HepG2 (cell line): ENCODE measurements around the gene MYLK3. TPM values are rescaled to one million over a fixed set of nuclear protein-coding genes. Genes with fewer than 3 reads are reported as not detected.

ENCODE experiments used
- BCL6 ChIP-seq: IDR thresholded peaks from 2 replicates; pipeline ENCODE4 v1.6.1; 2016; ENCODE audit warnings: missing genetic modification reagents, missing compliant biosample characterization
- BRD4 ChIP-seq: sonication (generic); formaldehyde crosslinking; IDR thresholded peaks from 2 replicates; pipeline ENCODE4 v1.4.0; 2020; ENCODE audit warnings: missing genetic modification reagents
- CAMTA2 ChIP-seq: sonication (generic); formaldehyde crosslinking; IDR thresholded peaks from 2 replicates; pipeline ENCODE4 v1.4.0; 2020; ENCODE audit warnings: mild to moderate bottlenecking, missing genetic modification reagents, borderline replicate concordance
- CHCHD3 ChIP-seq: sonication (generic); formaldehyde crosslinking; IDR thresholded peaks from 2 replicates; pipeline ENCODE4 v1.8.0; 2022; ENCODE audit warnings: mild to moderate bottlenecking, missing genetic modification reagents, moderate library complexity
- EED ChIP-seq: sonication (generic); formaldehyde crosslinking; IDR thresholded peaks from 2 replicates; pipeline ENCODE4 v1.5.0; 2020; ENCODE audit warnings: mild to moderate bottlenecking, missing genetic modification reagents
- HNRNPK ChIP-seq: fragments of 200-400 bp; formaldehyde crosslinking; IDR thresholded peaks from 2 replicates; pipeline ENCODE4 v1.6.1; 2018; ENCODE audit warnings: low read length, low read depth, moderate library complexity, mild to moderate bottlenecking; ENCODE audit not compliant: poor library complexity, severe bottlenecking
- KDM5B ChIP-seq: sonication (generic); formaldehyde crosslinking; IDR thresholded peaks from 2 replicates; pipeline ENCODE4 v1.4.0; 2020; ENCODE audit warnings: missing genetic modification reagents, mild to moderate bottlenecking, borderline replicate concordance
- NFIB ChIP-seq: sonication (generic); formaldehyde crosslinking; IDR thresholded peaks from 2 replicates; pipeline ENCODE4 v1.9.0; 2021; ENCODE audit warnings: missing genetic modification reagents, mild to moderate bottlenecking, borderline replicate concordance
- SMC3 ChIP-seq: IDR thresholded peaks from 2 replicates; pipeline ENCODE4 v1.6.1; 2011; ENCODE audit warnings: low read length, improper control_type of control experiment
- TBX2 ChIP-seq: sonication (generic); formaldehyde crosslinking; IDR thresholded peaks from 2 replicates; pipeline ENCODE4 v1.5.0; 2020; ENCODE audit warnings: missing genetic modification reagents, mild to moderate bottlenecking, borderline replicate concordance
- ZBTB1 ChIP-seq: sonication (generic); formaldehyde crosslinking; IDR thresholded peaks from 2 replicates; pipeline ENCODE4 v1.4.0; 2020; ENCODE audit warnings: missing genetic modification reagents, borderline replicate concordance
- ZBTB42 ChIP-seq: sonication (generic); formaldehyde crosslinking; IDR thresholded peaks from 2 replicates; pipeline ENCODE4 v1.5.0; 2020; ENCODE audit warnings: mild to moderate bottlenecking, missing genetic modification reagents
- ZNF556 ChIP-seq: sonication (generic); formaldehyde crosslinking; IDR thresholded peaks from 2 replicates; pipeline ENCODE4 v1.4.0; 2020; ENCODE audit warnings: mild to moderate bottlenecking, missing genetic modification reagents, borderline replicate concordance
- ZNF619 ChIP-seq: sonication (generic); formaldehyde crosslinking; IDR thresholded peaks from 2 replicates; pipeline ENCODE4 v1.4.0; 2020; ENCODE audit warnings: mild to moderate bottlenecking, missing genetic modification reagents
- polyA plus RNA-seq, 8 experiments: library from polyadenylated mRNA; depleted of rRNA in 3 of 8; stranded (reverse) in 7 of 8; unstranded in 1 of 8; fragments of >200 nt; fragmentation: Illumina TruSeq in 4 of 8; extraction: Trizol in 4 of 8; gene quantifications; 2 replicates each; pipeline versions ENCODE4 v1.2.1 to v1.2.3, GENCODE V29; 2011 to 2016; ENCODE audit warnings: low read depth in 4 of 8, missing spikeins in 1 of 8, mixed read lengths in 1 of 8; ENCODE audit not compliant: insufficient read depth in 1 of 8
- total RNA-seq, 5 experiments: library from RNA; depleted of rRNA; stranded (reverse); fragments of >200 nt; fragmentation: Illumina TruSeq; extraction: Trizol; gene quantifications; 2 replicates each; pipeline ENCODE4 v1.2.3, GENCODE V29; 2016; ENCODE audit warnings: low read depth in 1 of 5
- TF ChIP-seq, protein P1 (sequence below): IDR thresholded peaks from 2 replicates; pipeline ENCODE4 v1.6.1; 2016; ENCODE audit warnings: low read depth, missing genetic modification reagents, missing compliant biosample characterization
- TF ChIP-seq, protein P2 (sequence below): sonication (generic); formaldehyde crosslinking; IDR thresholded peaks from 2 replicates; pipeline ENCODE4 v1.8.1; 2023; ENCODE audit warnings: missing genetic modification reagents, inconsistent platforms, borderline replicate concordance
- TF ChIP-seq, protein P3 (sequence below): sonication (generic); formaldehyde crosslinking; IDR thresholded peaks from 2 replicates; pipeline ENCODE4 v1.8.1; 2022; ENCODE audit warnings: mild to moderate bottlenecking, missing genetic modification reagents
- TF ChIP-seq, protein P4 (sequence below): sonication (generic); formaldehyde crosslinking; IDR thresholded peaks from 2 replicates; pipeline ENCODE4 v1.5.0; 2020; ENCODE audit warnings: missing genetic modification reagents

Gene MYLK3
- total and polyA plus RNA-seq, 2 of the 13 experiments (the other 11 are each of a cell fraction or from before 2014, with no cell fraction given): 0.04 to 0.18 TPM

DNA sequence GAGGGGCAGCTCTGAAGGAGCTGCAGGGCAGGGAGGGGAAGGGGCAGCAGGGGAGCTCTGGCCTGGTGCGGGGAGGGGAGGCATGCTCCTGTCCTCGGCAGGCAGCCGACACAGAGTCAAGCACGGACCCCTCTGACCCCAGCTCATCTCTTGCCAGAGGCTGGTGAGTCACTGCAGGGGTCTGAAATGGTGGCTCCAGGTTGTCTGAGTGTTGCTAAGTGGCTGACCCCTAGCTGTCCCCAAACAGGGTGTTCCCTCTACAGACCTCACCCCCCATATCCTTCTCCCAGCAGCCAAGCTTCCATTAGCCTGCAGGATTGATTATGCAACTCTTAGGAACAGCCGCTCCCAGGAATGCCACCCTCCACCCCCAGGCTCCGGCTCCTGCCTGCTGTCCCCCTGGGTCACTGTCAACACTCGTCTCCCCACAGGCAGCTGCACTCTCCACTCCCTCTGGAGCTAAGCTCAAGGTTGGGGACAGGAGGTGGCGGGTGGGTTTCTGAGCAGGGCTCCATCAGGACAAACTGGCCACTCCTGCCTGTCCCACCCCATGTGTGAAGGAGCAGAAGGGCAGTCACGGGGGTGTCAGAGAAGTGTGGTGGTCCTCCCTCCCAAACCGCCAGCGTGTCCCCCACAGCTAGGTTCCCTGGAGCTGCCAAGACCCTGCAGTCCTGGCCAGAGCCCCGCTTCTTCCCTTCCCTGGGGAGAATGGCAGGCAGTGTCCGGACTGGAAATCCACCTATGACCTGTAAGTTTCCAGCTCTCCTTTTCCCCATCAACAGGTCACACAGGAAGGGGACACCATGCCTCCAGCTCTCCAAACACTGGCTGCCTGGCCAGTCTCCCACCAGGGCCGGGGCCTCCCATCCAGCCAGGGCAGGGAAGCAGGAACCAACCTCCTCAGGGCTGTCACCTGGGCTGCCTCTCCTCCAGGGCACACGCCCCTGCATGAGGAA is 1.0 kb downstream of the MYLK3 start (continued):
- no peak for TF ChIP-seq HNRNPK
- TF ChIP-seq CHCHD3: no peak
- TF ChIP-seq ZBTB1 (CRISPR knock-in tag): no peak
- TF ChIP-seq ZNF556 (CRISPR knock-in tag): 0 out of 2 replicates have a peak, but pooled peaks have one; percentile 36
- TF ChIP-seq, protein P1, sequence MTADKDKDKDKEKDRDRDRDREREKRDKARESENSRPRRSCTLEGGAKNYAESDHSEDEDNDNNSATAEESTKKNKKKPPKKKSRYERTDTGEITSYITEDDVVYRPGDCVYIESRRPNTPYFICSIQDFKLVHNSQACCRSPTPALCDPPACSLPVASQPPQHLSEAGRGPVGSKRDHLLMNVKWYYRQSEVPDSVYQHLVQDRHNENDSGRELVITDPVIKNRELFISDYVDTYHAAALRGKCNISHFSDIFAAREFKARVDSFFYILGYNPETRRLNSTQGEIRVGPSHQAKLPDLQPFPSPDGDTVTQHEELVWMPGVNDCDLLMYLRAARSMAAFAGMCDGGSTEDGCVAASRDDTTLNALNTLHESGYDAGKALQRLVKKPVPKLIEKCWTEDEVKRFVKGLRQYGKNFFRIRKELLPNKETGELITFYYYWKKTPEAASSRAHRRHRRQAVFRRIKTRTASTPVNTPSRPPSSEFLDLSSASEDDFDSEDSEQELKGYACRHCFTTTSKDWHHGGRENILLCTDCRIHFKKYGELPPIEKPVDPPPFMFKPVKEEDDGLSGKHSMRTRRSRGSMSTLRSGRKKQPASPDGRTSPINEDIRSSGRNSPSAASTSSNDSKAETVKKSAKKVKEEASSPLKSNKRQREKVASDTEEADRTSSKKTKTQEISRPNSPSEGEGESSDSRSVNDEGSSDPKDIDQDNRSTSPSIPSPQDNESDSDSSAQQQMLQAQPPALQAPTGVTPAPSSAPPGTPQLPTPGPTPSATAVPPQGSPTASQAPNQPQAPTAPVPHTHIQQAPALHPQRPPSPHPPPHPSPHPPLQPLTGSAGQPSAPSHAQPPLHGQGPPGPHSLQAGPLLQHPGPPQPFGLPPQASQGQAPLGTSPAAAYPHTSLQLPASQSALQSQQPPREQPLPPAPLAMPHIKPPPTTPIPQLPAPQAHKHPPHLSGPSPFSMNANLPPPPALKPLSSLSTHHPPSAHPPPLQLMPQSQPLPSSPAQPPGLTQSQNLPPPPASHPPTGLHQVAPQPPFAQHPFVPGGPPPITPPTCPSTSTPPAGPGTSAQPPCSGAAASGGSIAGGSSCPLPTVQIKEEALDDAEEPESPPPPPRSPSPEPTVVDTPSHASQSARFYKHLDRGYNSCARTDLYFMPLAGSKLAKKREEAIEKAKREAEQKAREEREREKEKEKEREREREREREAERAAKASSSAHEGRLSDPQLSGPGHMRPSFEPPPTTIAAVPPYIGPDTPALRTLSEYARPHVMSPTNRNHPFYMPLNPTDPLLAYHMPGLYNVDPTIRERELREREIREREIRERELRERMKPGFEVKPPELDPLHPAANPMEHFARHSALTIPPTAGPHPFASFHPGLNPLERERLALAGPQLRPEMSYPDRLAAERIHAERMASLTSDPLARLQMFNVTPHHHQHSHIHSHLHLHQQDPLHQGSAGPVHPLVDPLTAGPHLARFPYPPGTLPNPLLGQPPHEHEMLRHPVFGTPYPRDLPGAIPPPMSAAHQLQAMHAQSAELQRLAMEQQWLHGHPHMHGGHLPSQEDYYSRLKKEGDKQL (CRISPR knock-in tag): no peak
- TF ChIP-seq CAMTA2: no peak
- TF ChIP-seq ZBTB42 (CRISPR knock-in tag): no peak
- TF ChIP-seq KDM5B (CRISPR knock-in tag): peak; percentile 43; the same call in 1 of the 2 replicates
- 0 out of 2 replicates have a peak, but pooled peaks have one; percentile 67 for TF ChIP-seq EED (CRISPR knock-in tag)
- TF ChIP-seq, protein P2, sequence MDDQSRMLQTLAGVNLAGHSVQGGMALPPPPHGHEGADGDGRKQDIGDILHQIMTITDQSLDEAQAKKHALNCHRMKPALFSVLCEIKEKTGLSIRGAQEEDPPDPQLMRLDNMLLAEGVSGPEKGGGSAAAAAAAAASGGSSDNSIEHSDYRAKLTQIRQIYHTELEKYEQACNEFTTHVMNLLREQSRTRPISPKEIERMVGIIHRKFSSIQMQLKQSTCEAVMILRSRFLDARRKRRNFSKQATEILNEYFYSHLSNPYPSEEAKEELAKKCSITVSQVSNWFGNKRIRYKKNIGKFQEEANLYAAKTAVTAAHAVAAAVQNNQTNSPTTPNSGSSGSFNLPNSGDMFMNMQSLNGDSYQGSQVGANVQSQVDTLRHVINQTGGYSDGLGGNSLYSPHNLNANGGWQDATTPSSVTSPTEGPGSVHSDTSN (CRISPR knock-in tag): no peak
- no peak; the same call in 1 of the 2 replicates for TF ChIP-seq BCL6 (CRISPR knock-in tag)
- TF ChIP-seq, protein P3, sequence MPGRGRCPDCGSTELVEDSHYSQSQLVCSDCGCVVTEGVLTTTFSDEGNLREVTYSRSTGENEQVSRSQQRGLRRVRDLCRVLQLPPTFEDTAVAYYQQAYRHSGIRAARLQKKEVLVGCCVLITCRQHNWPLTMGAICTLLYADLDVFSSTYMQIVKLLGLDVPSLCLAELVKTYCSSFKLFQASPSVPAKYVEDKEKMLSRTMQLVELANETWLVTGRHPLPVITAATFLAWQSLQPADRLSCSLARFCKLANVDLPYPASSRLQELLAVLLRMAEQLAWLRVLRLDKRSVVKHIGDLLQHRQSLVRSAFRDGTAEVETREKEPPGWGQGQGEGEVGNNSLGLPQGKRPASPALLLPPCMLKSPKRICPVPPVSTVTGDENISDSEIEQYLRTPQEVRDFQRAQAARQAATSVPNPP (CRISPR knock-in tag): no peak
- TF ChIP-seq TBX2 (CRISPR knock-in tag): peak; percentile 26; the same call in 1 of the 2 replicates
- TF ChIP-seq BRD4 (CRISPR knock-in tag): no peak
- no peak for TF ChIP-seq NFIB (CRISPR knock-in tag)
- no peak for TF ChIP-seq ZNF619 (CRISPR knock-in tag)
- no peak for TF ChIP-seq SMC3
- TF ChIP-seq, protein P4, sequence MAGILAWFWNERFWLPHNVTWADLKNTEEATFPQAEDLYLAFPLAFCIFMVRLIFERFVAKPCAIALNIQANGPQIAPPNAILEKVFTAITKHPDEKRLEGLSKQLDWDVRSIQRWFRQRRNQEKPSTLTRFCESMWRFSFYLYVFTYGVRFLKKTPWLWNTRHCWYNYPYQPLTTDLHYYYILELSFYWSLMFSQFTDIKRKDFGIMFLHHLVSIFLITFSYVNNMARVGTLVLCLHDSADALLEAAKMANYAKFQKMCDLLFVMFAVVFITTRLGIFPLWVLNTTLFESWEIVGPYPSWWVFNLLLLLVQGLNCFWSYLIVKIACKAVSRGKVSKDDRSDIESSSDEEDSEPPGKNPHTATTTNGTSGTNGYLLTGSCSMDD (CRISPR knock-in tag): no peak
